Fibroblast of villous mesenchyme (primary cell): ENCODE data around the gene BZW2. TPM values are rescaled to one million over a fixed set of nuclear protein-coding genes. Genes with fewer than 3 reads are reported as not detected.

Experiments used
- DNase-seq: peaks from one replicate; pipeline ENCODE4 v3.0.0-alpha.2; 2010; ENCODE audit warnings: low read depth
- H3K4me3 ChIP-seq: 2 replicates; pipeline ENCODE4 v1.5.1; 2011; ENCODE audit warnings: low read depth, mild to moderate bottlenecking, low read length
- total RNA-seq: library from RNA; depleted of rRNA; stranded (reverse); fragments of >200 nt; gene quantifications from 2 replicates; pipeline ENCODE4 v1.2.3, GENCODE V29; 2012
- TF ChIP-seq, protein P1 (sequence below): IDR thresholded peaks from 2 replicates; pipeline ENCODE4 v1.5.1; 2012; ENCODE audit warnings: low read depth, mild to moderate bottlenecking, low read length; ENCODE audit not compliant: insufficient read depth

Gene BZW2
- total RNA-seq, 1 donor = 53.5 TPM

- peak; percentile 86 for DNase-seq
- H3K4me3 ChIP-seq = no peak overlapping the region
- TF ChIP-seq, protein P1, sequence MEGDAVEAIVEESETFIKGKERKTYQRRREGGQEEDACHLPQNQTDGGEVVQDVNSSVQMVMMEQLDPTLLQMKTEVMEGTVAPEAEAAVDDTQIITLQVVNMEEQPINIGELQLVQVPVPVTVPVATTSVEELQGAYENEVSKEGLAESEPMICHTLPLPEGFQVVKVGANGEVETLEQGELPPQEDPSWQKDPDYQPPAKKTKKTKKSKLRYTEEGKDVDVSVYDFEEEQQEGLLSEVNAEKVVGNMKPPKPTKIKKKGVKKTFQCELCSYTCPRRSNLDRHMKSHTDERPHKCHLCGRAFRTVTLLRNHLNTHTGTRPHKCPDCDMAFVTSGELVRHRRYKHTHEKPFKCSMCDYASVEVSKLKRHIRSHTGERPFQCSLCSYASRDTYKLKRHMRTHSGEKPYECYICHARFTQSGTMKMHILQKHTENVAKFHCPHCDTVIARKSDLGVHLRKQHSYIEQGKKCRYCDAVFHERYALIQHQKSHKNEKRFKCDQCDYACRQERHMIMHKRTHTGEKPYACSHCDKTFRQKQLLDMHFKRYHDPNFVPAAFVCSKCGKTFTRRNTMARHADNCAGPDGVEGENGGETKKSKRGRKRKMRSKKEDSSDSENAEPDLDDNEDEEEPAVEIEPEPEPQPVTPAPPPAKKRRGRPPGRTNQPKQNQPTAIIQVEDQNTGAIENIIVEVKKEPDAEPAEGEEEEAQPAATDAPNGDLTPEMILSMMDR = no peak
Observed at GRCh38 chr7:16627236-16627635, 18.7 kb upstream of the BZW2 start.

GRCh38 chr7:16630654-16631053, 15.3 kb upstream of the BZW2 start:
- no peak overlapping the region for H3K4me3 ChIP-seq
- TF ChIP-seq, protein P1 = no peak
- no peak for DNase-seq

DNA sequence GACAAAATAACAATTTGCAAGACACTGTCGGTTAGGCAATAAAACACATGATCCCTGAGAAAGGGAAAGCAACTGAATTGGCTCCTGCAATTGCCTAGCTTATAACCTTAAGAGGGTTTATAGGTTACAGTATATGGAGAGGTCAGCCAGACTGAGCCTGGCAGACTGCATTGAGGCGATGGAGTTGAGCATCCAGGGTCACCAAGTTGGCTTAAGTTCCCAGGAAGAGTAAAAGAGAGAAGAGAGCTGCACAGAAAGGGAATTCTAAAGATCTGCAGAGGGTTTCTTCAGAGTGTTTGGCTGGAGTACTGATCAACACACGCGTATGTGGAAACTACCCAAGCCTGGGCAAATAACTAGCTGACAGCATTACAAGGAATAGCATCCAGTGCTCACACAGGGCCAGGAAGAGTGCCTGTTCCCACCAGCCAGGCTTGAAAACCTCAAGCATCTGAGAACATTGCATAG, 11.7 kb upstream of the BZW2 start:
- TF ChIP-seq, protein P1 = no peak
- DNase-seq = peak; percentile 73
- H3K4me3 ChIP-seq = no peak overlapping the region

DNA sequence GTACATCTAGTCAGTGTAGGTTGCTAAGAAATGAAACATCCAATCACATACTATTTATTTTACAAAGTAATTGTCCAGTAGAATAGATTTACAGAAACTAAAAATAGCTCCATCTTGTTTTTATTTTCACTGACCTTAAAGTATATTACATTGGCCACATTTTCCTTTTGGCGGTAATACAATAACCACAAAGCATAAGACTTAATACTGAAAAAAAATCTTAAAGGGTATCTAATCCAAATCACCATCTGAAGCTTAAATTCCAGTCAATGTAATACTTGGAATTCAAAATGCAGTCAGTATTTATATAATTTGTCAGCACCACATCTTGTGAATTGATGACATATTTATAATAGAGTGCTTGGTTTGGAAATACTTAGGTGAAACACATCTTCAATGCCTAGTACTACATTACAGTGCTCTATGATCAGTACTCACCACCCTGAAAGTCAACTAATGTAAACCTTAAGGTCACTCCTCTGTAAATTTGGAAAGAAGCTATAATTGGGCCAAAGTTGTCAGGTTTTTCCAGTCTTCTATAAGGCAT, 9.4 kb upstream of the BZW2 start:
- TF ChIP-seq, protein P1 = no peak
- DNase-seq = peak; percentile 33
- H3K4me3 ChIP-seq = no peak overlapping the region

- DNase-seq = no peak
- H3K4me3 ChIP-seq = no peak overlapping the region
- TF ChIP-seq, protein P1 = no peak
Observed at GRCh38 chr7:16637379-16637778, 8.6 kb upstream of the BZW2 start.

DNA sequence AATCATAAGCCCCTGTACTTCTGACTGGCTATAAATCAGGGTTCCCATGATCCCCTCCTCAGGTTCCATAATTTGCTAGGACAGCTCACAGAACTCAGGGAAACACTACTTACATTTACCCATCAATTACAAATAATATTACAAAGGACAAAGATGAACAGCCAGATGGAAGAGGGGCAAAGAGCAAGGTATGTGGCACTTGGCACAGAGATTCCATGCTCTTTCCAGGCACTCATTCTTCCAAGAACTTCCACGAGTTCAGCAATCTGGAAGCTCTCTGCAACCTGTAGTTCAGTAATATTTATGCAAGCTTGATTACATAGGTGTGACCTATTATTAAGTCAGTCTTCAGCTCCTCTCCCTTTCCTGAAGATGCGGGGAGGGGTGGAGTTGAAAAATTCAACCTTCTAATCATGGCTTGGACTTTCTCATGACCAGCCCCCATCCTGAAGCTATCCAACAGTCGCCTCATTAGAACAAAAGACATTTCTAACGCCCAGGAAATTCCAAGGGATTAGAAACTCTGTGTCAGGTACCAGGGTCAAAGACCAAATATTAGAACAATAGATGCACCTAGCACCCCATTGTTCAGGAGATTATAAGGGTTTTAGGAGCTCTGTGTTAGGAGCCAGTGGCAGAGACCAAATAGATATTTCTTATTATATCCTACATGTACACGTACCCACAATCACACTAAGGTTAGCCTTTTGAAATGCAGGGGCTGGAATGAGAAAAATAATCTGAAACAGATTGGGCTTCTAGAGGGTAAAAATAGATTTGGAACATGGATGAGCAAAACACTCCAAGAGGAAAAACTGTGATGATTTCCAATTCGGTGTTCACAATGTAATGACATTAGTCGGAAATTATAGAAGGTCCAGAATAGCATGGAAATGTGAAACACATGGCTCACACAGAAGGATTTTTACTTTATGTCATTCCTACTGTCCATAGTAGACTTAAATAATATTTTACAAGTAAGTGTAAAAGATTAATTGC, 7.4 kb upstream of the BZW2 start:
- TF ChIP-seq, protein P1 = no peak
- no peak for DNase-seq
- H3K4me3 ChIP-seq = no peak overlapping the region
